Measurements from ENCODE around the gene NARF.
"Not testable (repeated sequence)": the region's sequence is repeated elsewhere in the genome, so short reads cannot be mapped to it uniquely, and the experiment has no call there.

- TF ChIP-seq POLR2A, EP300 (IDR thresholded peaks at IDR 0.05): not testable (repeated sequence)
Measured at GRCh38 chr17:82506402-82506801, 47.9 kb downstream of the NARF start.
